ENCODE data around the gene CES2.

DNA sequence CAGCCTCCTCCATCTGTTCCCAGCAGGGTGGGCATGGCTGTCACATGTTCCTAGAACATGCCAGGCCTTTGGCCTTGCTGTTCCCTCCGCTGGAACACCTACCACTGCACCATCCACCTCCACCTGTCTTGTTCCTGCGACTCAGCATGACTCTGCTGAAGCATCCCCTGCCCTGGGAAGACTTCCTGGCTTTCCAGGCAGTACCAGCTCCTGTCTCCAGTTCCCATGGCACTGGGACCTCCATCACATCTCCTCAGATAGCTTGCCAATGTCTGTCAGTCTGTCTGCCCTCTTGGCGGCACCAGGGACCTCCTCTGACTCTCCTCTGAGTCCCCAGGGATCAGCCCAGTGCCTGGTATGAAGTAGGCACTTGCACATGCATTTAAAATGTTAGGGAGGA is 39.3 kb upstream of the CES2 start:
- TF ChIP-seq, protein P1, sequence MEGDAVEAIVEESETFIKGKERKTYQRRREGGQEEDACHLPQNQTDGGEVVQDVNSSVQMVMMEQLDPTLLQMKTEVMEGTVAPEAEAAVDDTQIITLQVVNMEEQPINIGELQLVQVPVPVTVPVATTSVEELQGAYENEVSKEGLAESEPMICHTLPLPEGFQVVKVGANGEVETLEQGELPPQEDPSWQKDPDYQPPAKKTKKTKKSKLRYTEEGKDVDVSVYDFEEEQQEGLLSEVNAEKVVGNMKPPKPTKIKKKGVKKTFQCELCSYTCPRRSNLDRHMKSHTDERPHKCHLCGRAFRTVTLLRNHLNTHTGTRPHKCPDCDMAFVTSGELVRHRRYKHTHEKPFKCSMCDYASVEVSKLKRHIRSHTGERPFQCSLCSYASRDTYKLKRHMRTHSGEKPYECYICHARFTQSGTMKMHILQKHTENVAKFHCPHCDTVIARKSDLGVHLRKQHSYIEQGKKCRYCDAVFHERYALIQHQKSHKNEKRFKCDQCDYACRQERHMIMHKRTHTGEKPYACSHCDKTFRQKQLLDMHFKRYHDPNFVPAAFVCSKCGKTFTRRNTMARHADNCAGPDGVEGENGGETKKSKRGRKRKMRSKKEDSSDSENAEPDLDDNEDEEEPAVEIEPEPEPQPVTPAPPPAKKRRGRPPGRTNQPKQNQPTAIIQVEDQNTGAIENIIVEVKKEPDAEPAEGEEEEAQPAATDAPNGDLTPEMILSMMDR (IDR thresholded peaks at IDR 0.05): no peak
- TF ChIP-seq EP300 (IDR thresholded peaks at IDR 0.05): no peak
- TF ChIP-seq POLR2A (IDR thresholded peaks at IDR 0.05): no peak

Measured in sigmoid colon (tissue), 4 donors.